ENCODE data around the gene CTNND2. TPM values are rescaled to one million over a fixed set of nuclear protein-coding genes. Genes with fewer than 3 reads are reported as not detected.

Gene CTNND2
- total RNA-seq, 2 donors from 2014 or later: not detected

DNA sequence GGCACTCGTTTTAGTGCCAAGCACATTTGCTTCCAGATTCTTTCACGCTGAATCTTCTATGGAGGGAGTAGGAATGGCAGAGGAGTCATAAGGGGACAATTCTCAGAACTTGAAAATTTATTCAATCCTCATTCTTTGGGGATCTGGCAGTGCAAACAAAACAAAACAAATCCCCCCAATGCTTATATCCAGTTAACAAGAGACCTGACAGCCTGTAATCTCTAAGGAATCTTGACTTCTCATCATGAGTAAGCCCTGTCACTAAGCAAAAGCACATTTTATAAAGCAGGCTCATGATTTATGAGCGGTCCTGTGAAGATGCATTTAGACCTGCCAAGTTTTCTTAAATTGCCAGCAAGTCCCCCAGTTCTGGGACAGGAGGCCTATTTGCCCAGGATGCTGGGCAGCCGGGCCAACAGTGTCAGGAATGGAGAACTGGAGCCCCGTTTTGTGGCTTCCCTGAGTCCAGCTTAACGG lies 513.9 kb downstream of the CTNND2 start:
- Mint-ChIP-seq H3K4me3 (no peak overlapping the region), H3K27me3 (peaks cover 22 to 31% of the 10 kb centered on the region in 2 donors), H3K4me1 (ENCODE audit: low read depth in 2 of 2) (peaks cover 0 to 9% of the 10 kb centered on the region in 2 donors), H3K36me3 (no peaks in the 10 kb centered on the region), H3K9me3 (no peaks in the 10 kb centered on the region), H3K27ac (no peak overlapping the region)
- ATAC-seq (no peak), DNase-seq (ENCODE audit: low spot score) (no peak)

DNA sequence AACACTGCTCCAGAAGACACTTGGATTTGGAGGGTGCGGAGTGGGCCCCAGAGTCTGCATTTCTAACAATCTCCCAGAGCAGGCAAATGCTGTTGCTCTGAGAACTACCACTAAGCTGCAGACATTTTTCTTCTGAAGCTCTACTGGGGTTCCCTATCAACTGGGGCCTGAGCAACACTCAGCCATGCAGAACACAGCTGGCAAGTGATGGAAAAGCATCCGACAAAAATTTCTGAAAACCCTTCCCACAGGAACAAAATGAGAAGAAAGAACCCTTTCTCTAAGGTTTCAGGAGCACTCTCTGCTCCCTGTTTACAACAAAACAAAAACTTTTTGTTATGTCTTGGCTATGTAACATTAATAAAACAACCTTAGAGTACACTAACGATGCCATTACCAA lies 516.9 kb downstream of the CTNND2 start:
- Mint-ChIP-seq H3K4me3 (no peak overlapping the region), H3K4me1 (ENCODE audit: low read depth in 2 of 2) (peaks cover 0 to 17% of the 10 kb centered on the region in 2 donors), H3K9me3 (no peaks in the 10 kb centered on the region), H3K36me3 (peaks cover 6% of the 10 kb centered on the region), H3K27ac (no peak overlapping the region), H3K27me3 (peaks cover 37 to 46% of the 10 kb centered on the region in 2 donors)
- DNase-seq (ENCODE audit: low spot score) (no peak), ATAC-seq (no peak)

DNA sequence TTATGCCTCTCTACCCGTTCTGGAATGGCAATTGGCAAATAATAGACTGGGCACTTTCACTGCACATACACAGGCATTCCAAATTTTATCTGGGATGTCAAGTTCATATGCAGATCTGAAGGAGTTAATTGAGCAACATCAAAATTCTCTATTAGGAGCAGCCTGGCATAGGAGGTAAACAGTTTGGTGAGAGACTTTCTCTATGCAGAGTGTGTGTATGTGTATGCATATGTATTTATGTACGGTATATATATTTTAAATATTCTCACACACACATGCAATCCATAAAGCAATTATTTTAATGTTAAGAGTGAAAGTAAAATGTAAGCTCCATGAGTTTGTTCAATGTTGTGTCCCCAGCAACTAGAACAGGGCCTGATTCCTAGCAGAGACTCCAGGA lies 517.8 kb downstream of the CTNND2 start:
- peaks cover 0 to 17% of the 10 kb centered on the region in 2 donors for H3K4me1 Mint-ChIP-seq (ENCODE audit: low read depth in 2 of 2)
- no peak overlapping the region for H3K4me3 Mint-ChIP-seq
- H3K27me3 Mint-ChIP-seq: peaks cover 35 to 55% of the 10 kb centered on the region in 2 donors
- no peaks in the 10 kb centered on the region for H3K9me3 Mint-ChIP-seq
- H3K27ac Mint-ChIP-seq: no peak overlapping the region
- no peak for ATAC-seq
- peaks cover 6% of the 10 kb centered on the region for H3K36me3 Mint-ChIP-seq
- no peak for DNase-seq (ENCODE audit: low spot score)

DNA sequence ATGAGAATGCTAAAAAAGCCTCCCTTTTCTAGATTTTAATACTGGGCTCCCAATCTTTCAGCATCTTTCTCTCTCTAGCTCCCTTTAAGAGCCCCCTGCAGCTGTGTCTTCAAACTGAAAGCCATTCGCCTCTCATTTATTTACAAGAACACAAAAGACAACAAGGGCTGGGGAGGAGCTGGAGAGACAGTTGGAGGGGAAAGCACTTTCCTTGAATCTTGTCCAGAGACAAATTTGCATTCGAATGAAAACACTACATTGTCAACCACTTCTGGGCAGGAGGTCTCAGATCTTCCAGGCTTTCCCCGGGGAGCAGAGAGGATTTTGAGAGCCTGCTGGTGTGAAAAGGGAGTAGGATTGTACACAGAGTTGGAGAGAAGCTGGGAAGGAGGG lies 518.3 kb downstream of the CTNND2 start:
- ATAC-seq: no peak
- no peak for DNase-seq (ENCODE audit: low spot score)
- H3K36me3 Mint-ChIP-seq: peaks cover 6% of the 10 kb centered on the region
- H3K27ac Mint-ChIP-seq: no peak overlapping the region
- H3K4me1 Mint-ChIP-seq (ENCODE audit: low read depth in 2 of 2): peaks cover 0 to 17% of the 10 kb centered on the region in 2 donors
- H3K27me3 Mint-ChIP-seq: peaks cover 40 to 60% of the 10 kb centered on the region in 2 donors
- no peak overlapping the region for H3K4me3 Mint-ChIP-seq
- no peaks in the 10 kb centered on the region for H3K9me3 Mint-ChIP-seq

DNA sequence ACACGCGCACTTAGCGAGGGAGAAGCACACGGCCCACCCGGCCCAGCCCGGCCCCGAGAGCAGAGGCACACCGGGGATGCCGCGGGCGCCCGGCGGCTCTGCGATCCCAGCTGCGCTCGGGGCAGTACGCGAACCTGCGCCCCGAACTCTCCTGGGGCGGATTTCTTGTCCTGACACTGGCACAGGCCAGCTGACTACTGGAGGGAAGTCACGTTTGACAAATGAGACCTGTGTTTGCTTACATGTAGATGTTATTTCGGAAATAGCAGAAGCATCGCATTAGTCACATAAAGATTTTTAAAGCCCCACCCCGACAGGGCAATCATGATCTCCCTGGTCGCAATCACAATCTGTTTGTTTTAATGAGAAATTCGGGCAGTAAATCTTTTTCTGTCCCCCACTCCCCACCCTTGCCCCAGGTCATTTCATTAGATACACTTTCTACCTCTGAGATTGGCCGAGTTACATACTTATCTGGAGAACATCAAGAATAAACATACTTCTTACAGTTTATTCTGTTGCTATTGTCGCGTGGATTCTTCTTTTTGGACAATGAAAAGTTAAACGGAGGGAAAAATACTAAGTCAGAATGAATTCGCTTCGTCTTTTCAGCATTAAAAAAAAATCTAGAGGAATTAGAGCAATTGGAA lies 518.9 kb downstream of the CTNND2 start:
- Mint-ChIP-seq H3K27me3 (peaks cover 39 to 63% of the 10 kb centered on the region in 2 donors), H3K36me3 (peaks cover 6% of the 10 kb centered on the region), H3K4me1 (ENCODE audit: low read depth in 2 of 2) (peaks cover 0 to 17% of the 10 kb centered on the region in 2 donors), H3K9me3 (no peaks in the 10 kb centered on the region), H3K4me3 (no peak overlapping the region), H3K27ac (no peak overlapping the region)
- DNase-seq (ENCODE audit: low spot score): no peak
- no peak for ATAC-seq

DNA sequence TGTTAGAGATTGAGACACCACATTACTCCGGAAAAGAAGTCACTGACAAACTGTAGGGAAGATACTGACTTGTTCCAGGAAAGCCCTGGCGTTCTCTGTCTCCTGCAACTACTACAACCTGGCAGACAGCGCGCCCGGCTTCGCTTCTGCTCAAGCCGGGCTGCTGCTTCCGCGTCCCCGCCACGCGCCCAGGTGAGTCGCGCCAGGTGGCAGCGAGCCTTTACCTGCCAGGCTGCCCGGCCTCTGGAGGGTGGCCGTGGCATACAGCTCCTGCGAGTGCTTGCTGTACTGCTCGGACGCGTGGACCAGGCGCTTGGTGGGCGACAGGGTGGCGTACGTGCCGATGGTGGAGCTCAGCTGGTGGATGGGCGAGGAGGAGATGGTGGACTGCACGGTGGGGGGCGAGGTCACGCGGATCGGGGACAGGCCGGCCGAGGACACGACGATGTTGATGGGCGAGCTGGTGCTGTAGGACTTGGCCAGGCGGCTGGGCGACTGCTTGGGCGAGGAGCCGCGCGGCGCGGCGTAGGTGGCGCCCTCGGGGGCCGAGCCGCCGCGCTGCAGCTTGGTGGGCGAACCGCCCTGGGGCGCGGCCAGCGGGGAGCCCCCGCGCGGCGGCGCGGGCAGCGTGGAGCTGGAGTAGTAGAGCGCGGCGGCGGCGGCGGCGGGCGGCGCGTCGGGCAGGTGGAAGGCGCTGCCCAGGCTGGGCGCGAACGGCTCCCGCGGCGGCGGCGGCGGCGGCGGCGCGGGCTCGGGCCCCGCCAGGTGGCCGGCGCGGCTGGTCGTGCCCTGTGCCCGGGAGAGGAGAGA lies 519.6 kb downstream of the CTNND2 start:
- peaks cover 0 to 17% of the 10 kb centered on the region in 2 donors for H3K4me1 Mint-ChIP-seq (ENCODE audit: low read depth in 2 of 2)
- no peaks in the 10 kb centered on the region for H3K9me3 Mint-ChIP-seq
- peaks cover 6% of the 10 kb centered on the region for H3K36me3 Mint-ChIP-seq
- H3K4me3 Mint-ChIP-seq: peak overlapping the region; percentile 67
- ATAC-seq: peak; percentile 54 to 67
- no peak overlapping the region for H3K27ac Mint-ChIP-seq
- DNase-seq (ENCODE audit: low spot score): no peak
- peaks cover 40 to 63% of the 10 kb centered on the region in 2 donors for H3K27me3 Mint-ChIP-seq

DNA sequence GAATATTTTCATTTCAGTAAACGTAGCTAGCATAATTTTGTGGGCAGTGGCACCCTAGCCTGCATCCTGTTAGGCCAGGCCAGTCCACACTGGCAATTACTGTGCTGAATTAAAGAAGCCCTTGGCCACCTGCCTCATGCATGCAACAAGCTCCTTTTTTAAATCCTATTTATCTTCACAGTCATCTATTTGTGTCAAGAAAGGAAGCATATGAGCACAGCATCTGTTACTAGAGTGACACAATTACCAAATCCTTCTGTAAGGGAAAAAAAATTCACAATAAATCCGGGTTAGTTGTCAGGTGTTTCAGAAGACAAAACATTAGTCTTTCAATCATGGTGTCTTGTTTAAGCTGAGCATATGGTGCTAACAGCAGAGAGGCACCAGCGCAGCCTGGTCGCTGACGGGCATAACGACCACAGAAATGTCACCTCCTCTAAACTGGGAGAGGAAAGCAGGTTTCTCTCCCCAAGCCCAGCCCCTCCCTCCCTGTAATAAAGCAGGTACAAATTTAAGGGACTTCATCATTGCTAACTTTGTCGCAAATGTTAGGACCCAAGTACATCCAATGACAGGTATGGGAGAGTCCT lies 520.6 kb downstream of the CTNND2 start:
- ATAC-seq (no peak), DNase-seq (ENCODE audit: low spot score) (no peak)
- H3K36me3 Mint-ChIP-seq: peaks cover 6% of the 10 kb centered on the region
- H3K27me3 Mint-ChIP-seq: peaks cover 40 to 63% of the 10 kb centered on the region in 2 donors
- no peaks in the 10 kb centered on the region for H3K9me3 Mint-ChIP-seq
- no peak overlapping the region for H3K4me3 Mint-ChIP-seq
- H3K4me1 Mint-ChIP-seq (ENCODE audit: low read depth in 2 of 2): peaks cover 0 to 17% of the 10 kb centered on the region in 2 donors
- no peak overlapping the region for H3K27ac Mint-ChIP-seq

DNA sequence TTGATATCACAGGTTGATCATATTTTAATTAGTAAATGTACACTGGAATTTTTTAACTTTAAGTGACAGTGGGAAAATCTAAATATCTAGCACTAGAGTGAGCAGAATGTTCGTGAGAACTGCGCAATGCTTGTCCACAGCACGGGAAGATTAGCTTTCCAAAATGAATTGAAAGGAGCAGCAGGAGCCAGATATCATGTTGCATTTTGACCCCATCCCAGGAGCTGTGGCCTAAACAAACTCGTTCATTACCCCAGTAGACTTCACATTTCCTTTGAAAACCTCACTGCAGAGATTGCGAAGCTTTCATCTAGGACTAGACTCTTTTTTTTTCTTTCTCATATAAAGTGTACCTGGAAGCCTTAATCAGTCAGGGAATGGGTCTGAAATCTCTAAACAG lies 525.8 kb downstream of the CTNND2 start:
- H3K36me3 Mint-ChIP-seq: no peaks in the 10 kb centered on the region
- H3K4me3 Mint-ChIP-seq: no peak overlapping the region
- no peaks in the 10 kb centered on the region for H3K4me1 Mint-ChIP-seq (ENCODE audit: low read depth in 2 of 2)
- ATAC-seq (no peak), DNase-seq (ENCODE audit: low spot score) (no peak)
- H3K9me3 Mint-ChIP-seq: no peaks in the 10 kb centered on the region
- H3K27ac Mint-ChIP-seq: no peak overlapping the region
- H3K27me3 Mint-ChIP-seq: peaks cover 24 to 36% of the 10 kb centered on the region in 2 donors

DNA sequence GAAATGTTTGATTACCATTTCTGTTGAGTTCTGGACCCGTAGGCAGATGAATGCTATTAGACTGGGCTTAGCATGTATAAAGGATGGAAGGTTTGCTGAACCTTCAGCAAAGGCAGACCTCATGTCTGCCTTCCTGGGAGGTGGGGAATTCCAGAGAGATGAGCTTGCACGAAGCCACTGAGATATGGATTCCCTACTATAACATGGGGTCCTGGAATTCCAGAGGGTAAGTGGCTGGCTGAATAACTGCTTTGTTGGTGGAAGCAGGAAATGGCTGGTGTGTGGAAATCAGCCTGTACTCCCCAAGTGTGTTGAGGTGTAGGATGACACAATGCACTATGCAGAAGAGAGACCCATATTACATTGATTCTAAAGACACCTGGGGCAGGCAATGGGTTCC lies 526.4 kb downstream of the CTNND2 start:
- H3K27ac Mint-ChIP-seq: no peak overlapping the region
- peaks cover 3 to 5% of the 10 kb centered on the region in 2 donors for H3K4me1 Mint-ChIP-seq (ENCODE audit: low read depth in 2 of 2)
- no peak for DNase-seq (ENCODE audit: low spot score)
- no peaks in the 10 kb centered on the region for H3K36me3 Mint-ChIP-seq
- peaks cover 22 to 31% of the 10 kb centered on the region in 2 donors for H3K27me3 Mint-ChIP-seq
- H3K9me3 Mint-ChIP-seq: no peaks in the 10 kb centered on the region
- H3K4me3 Mint-ChIP-seq: no peak overlapping the region
- no peak for ATAC-seq

DNA sequence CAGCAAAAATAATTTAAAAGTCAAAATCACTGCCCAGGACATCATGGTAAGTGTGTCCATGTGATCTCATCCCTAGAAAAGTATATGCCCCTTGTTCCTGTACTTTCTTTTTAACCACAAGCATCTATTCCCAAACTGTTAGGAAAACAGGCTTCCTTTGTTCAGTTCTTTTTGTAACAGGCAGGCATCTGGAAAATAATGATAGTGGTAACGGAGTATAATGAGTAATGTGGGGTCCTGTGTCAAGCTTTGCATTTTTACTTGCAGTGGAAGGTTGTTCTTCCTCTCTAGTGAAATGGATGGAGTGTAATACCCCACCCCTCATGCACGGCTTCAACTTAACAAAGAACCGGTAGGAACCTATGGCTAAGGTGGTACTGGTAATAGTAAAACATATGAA lies 532.1 kb downstream of the CTNND2 start:
- no peaks in the 10 kb centered on the region for H3K36me3 Mint-ChIP-seq
- no peaks in the 10 kb centered on the region for H3K9me3 Mint-ChIP-seq
- no peak overlapping the region for H3K4me3 Mint-ChIP-seq
- H3K27me3 Mint-ChIP-seq: peaks cover 0 to 15% of the 10 kb centered on the region in 2 donors
- ATAC-seq: peak in 1 of 2 donors; percentile 20
- no peak overlapping the region for H3K27ac Mint-ChIP-seq
- no peak for DNase-seq (ENCODE audit: low spot score)
- peaks cover 4 to 15% of the 10 kb centered on the region in 2 donors for H3K4me1 Mint-ChIP-seq (ENCODE audit: low read depth in 2 of 2)

DNA sequence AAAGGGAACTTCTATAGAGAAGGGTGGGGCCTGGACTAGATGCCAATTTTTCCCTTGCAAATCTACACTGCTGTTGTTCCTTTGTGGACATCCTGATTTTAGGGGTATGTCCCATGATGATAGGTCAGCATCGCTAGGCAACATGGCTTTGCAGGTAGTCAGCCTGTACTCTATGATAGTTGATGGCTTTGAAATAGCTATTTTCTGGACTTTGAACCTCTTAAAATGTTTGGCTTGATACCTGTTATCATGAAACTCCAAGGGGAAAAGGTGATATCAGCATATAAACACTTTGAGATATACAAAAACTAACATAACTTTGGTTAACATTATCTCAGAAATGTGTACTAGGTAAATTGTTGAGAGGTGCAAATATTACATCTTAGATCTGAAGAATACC lies 533.2 kb downstream of the CTNND2 start:
- Mint-ChIP-seq H3K9me3 (no peaks in the 10 kb centered on the region), H3K27ac (no peak overlapping the region), H3K4me3 (no peak overlapping the region), H3K36me3 (no peaks in the 10 kb centered on the region), H3K27me3 (peaks cover 0 to 15% of the 10 kb centered on the region in 2 donors), H3K4me1 (ENCODE audit: low read depth in 2 of 2) (peaks cover 4 to 15% of the 10 kb centered on the region in 2 donors)
- DNase-seq (ENCODE audit: low spot score) (no peak), ATAC-seq (no peak)

DNA sequence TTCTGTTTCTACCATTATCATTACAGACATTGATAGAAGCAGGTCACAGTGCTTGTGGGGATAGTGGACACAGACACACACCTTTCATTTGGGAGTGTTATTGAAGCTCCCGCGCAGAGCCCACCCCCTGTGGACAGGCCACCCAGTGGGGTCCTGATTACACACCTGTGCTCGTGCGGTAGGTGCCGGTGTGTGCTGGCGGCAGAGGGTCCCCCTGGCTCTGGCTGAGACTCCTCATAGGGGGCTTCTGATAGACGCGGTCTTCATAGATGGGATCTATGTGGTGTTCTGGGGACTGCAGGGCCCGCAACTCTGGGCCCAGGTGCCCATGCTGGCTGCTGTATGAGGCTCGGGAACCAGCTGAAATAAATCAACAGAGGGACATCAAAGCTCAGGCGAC lies 539.7 kb downstream of the CTNND2 start:
- Mint-ChIP-seq H3K9me3 (no peaks in the 10 kb centered on the region), H3K27ac (no peak overlapping the region), H3K4me1 (ENCODE audit: low read depth in 2 of 2) (no peaks in the 10 kb centered on the region)

DNA sequence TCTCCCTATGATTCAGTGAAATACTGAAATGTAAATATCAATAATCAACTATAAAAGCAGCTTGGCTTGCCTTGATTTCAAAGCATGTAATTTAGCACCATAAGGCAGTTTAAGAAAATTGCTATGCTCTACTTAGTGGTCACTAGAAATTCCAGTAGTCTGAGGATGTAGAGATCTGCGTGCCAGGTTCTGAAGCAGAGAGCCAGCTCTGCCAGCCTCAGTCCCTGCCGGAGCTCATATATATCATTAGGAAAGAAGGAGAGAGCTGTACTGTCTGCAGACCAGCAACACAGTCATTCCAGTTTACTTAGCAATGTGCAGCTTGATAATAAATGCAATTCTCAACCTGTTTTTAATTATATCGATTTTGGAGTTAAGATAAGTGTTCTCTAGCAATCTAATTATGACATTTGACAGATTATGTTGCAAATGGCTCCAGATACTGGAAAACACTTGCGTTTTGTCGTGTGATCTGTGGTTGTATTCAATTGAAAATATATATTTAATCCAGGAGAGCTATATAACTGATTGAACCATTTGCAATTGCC lies 540.5 kb downstream of the CTNND2 start:
- Mint-ChIP-seq H3K27ac (no peak overlapping the region), H3K4me1 (ENCODE audit: low read depth in 2 of 2) (no peaks in the 10 kb centered on the region), H3K4me3 (no peak overlapping the region), H3K27me3 (peaks cover 0 to 10% of the 10 kb centered on the region in 2 donors), H3K36me3 (no peaks in the 10 kb centered on the region), H3K9me3 (no peaks in the 10 kb centered on the region)
- ATAC-seq (no peak), DNase-seq (ENCODE audit: low spot score) (no peak)

More for the DNA sequence above, 539.7 kb downstream of the CTNND2 start:
- Mint-ChIP-seq H3K36me3 (no peaks in the 10 kb centered on the region), H3K4me3 (no peak overlapping the region), H3K27me3 (peaks cover 0 to 14% of the 10 kb centered on the region in 2 donors)
- DNase-seq (ENCODE audit: low spot score): no peak
- no peak for ATAC-seq

Data from natural killer cell treated with Interleukin-12 subunit alpha and Interleukin-12 subunit beta and Interleukin-15 and Interleukin-18, amount 100 ng/mL, for 72 hours (primary cell).